Superior temporal gyrus (tissue), 1 donor: ENCODE data around the gene STK17B.

Source experiments
- DNase-seq: peaks from one replicate; pipeline ENCODE4 v3.0.0-alpha.2; 2016; ENCODE audit errors: extremely low spot score

STK17B gene

GRCh38 chr2:196183528-196184231, 12.3 kb upstream of the STK17B start:
- no peak for DNase-seq

DNA sequence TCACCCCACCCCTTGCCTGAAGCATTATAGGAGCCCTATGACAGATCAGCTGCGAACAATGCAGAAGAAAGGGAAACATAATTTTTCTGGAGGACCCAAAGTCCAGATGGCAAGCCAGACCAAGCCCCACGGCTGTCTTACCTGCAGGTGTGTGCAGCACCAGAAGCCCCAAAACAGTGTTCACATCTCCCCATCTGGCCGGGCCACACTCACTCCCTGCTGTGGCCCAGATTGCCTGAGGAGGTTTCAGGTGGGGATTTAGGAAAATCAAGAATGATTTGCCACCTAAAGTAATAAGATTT, 11.7 kb upstream of the STK17B start:
- DNase-seq, result no peak

- no peak for DNase-seq
Observed at GRCh38 chr2:196182439-196183171, 11.2 kb upstream of the STK17B start.

- DNase-seq, result no peak
Observed at GRCh38 chr2:196181484-196181883, 10.1 kb upstream of the STK17B start.

GRCh38 chr2:196177124-196177523, 5.7 kb upstream of the STK17B start:
- DNase-seq, result no peak

GRCh38 chr2:196176142-196176738, 4.9 kb upstream of the STK17B start:
- DNase-seq, result no peak

DNA sequence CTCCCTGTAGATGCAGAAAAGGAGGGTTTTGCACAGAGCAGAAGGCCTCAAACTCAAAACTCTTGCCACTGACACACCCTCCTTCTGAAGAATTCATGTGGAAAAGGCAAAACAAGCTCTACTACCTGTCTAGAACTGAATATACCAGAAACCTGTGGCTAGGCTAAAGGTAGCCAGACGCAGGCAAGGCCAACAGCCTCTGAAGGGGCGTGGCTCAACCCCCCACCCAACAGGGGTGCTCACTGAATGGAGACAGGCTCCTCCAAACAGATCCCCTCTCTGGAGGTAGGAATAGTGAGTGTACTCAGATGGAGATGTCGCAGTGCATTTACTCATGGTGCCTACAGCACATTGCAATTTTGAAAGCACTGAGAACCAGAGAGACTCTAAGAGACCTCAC, 3.0 kb upstream of the STK17B start:
- no peak for DNase-seq

- no peak for DNase-seq
Observed at GRCh38 chr2:196173505-196173904, 2.1 kb upstream of the STK17B start.

DNA sequence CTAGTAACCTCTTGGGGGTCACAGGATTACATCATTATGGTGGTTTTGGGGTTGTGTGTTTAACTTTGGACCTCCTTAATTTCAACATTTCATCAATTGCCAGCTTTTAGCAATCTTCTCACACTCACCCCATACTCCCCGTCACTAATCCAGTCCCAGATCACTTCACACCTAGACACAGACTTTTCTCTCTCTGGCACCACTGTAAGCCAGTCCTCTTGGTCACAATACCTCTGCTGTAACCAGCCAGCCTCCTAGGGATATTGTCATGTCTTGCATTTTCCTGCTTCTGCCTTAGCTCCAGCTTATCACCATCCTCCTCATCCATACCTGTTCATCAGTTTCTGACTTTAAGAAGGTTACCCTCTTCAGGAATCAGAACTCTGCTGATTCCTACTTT, 1.6 kb upstream of the STK17B start:
- no peak for DNase-seq

- DNase-seq, result peak; percentile 56
Observed at GRCh38 chr2:196171946-196172345, 568 bp upstream of the STK17B start.

GRCh38 chr2:196170606-196171247, 651 bp downstream of the STK17B start:
- peak; percentile 51 for DNase-seq

DNA sequence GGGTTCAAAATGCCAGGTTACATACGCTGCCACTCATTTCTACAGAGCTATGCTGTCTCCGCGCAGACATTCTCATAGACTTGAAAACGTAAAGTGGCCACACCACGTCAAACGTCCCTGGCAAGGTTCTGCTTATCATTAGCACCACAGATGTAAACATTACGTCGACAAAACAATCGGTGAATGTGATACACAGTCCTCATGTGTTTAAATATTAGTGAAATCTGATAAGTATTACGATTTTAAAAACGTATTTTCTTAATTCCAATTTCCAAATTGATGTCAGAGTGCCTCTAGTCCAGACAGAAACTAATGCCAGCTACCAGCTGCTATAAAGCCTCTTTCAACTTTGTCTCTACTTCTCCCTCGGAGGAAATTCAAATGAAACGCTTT, 1.2 kb downstream of the STK17B start:
- DNase-seq, result no peak

GRCh38 chr2:196169516-196169915, 1.9 kb downstream of the STK17B start:
- DNase-seq, result no peak

DNA sequence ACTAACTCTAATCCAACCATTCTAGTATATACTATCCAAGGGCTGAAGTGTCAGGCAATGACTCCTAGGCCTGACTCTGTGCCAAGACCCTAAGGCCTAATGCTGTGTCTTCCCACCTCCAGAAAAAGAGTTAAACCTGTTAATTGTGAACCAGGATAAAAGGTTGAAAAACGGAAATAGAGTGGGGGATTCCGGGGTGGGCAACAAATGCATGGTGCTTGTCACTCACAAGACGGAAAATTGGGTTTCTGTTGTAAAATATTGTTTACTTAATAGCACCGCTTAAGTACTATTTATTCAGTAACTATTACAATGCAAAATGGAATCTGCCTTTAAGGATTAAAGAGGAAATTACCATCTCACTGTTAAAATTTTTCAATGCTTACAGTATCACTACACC, 3.2 kb downstream of the STK17B start:
- no peak for DNase-seq

DNA sequence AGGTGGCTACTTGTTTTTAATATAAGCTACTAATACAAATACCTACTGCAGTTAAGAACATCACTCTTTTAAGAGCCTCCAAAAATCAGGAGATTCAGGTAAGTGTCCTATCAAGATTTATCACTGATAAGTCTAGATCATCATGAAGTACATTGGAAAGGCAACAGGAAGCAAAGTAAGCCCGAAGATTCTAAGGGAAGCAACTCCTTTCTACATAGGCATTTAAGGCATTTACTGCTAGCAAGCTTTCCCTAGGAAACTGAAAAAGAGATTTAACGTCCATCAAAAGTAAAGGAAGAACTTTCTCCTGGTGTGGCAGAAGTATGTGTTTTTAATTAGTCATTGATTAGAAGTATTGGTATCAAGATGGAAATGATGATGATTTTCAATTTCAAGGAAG, 3.7 kb downstream of the STK17B start:
- DNase-seq, result no peak

DNA sequence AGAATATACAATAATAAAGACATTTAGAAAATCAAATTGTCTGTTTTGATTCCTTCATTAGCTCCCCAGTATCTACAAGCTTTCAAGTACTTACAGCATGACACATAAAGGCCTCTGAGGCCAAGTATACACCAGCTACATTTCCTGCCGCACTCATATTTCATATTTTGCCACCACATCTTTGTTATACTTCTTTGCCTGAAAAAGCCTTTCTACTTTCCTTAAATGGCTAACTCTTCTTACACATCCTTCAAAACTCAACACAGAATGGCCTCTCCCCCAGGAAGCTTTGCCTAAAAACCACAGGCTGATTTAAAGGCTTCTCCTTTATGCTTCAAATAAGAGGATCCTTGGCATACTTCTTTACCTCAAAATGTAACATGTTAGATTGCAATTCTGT, 4.5 kb downstream of the STK17B start:
- no peak for DNase-seq

GRCh38 chr2:196165016-196165415, 6.4 kb downstream of the STK17B start:
- DNase-seq, result no peak

DNA sequence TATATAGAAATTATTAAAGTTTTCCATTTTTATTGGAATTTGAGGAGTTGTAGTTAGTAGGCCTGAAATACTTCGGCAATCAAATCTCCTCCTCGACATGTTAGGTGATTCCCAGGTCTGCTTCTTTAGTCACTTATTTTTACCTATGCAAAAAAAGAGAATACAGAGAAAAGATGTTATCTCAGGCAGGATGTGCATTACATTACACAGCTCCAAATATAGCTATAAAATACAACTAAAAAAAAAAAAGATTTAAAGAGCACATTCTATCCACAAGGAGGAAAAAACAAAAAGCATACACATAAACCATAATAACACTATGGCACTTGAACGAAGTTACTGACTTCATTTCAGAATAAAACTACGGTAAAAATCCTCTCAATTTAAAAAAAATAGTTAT, 8.1 kb downstream of the STK17B start:
- no peak for DNase-seq

DNA sequence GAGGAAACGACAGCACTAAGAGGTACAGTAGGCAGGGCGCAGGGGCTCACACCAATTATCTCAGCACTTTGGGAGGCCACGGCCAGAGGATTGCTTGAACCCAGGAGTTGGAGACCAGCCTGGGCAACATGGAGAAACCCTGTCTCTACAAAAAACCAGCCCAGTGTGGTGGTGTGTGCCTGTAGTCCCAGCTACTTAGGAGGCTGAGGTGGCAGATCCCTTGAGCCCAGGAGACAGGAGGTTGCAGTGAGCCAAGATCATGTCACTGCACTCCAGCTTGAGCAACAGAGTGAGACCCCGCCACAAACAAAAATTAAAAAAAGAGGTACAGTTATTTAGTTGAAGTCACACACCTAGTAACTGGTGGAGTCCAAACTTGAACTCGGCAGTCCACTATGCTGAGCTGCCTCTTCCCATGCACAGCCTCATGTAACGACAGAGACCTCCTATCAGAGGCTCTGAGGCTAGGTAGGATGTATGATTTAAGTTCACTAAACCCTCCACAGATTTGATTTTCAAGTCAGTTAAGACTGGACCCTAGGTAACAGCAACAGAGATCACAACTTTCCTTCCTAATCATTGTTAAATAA, 8.7 kb downstream of the STK17B start:
- no peak for DNase-seq

- no peak for DNase-seq
Observed at GRCh38 chr2:196160946-196161345, 10.4 kb downstream of the STK17B start.

GRCh38 chr2:196160101-196160500, 11.3 kb downstream of the STK17B start:
- no peak for DNase-seq

DNA sequence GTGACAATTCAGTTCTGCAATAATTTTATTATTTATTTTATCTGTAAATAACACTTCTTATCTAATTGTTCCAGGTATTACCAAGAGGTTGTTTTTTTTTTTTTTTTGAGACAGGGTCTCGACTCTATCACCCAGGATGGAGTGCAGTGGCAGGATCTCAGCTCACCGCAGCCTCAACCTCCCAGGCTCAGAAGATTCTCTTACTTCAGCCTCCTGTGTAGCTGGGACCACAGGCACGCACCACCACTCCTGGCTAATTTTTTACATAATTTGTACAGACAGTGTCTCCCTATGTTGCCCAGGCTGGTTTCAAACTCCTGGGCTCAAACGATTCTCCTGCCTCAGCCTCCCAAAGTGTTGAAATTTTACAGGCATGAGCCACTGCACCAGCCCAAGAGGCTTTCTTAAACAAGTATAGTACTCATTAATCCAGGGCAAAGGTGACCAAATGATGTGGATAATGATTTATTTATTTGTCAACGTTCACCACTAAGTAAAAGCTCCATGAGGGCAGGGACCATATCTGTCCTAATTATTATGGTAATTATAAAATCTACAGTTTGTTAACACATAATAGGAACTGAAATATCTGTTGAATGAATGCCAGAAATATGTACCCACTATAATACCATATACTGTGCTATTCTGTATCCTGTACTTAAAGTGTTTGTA, 12.0 kb downstream of the STK17B start:
- DNase-seq, result no peak
